NCI-H1048 (cell line): ENCODE measurements around the gene SMTN.
"Not testable (repeated sequence)": the region's sequence is repeated elsewhere in the genome, so short reads cannot be mapped to it uniquely, and the experiment has no call there.

Source experiments
- DNase-seq: peaks from one replicate; lab custom pipeline; 2025; lab: John Stamatoyannopoulos, UW

SMTN gene

DNA sequence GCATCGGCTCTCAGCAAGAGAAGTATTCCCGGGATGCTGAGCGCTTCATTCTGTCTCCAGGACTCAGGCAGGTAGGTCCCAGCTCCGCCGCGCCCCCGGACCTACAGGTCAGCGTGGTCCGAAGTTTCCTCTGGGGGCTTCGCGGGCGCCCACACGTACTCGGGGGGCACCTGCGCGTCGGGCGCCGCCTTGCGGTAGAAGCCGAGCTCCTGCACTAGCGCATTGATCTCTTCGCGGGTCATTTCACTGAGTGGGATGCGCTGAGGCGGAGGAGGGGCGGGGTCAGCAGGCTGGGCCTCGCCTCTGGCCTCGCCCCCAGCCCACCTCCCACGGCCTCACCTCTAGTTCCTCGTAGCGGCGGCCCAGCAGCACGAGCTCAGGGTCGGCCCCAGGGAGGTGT is 23.8 kb downstream of the SMTN start:
- no peak for DNase-seq

DNA sequence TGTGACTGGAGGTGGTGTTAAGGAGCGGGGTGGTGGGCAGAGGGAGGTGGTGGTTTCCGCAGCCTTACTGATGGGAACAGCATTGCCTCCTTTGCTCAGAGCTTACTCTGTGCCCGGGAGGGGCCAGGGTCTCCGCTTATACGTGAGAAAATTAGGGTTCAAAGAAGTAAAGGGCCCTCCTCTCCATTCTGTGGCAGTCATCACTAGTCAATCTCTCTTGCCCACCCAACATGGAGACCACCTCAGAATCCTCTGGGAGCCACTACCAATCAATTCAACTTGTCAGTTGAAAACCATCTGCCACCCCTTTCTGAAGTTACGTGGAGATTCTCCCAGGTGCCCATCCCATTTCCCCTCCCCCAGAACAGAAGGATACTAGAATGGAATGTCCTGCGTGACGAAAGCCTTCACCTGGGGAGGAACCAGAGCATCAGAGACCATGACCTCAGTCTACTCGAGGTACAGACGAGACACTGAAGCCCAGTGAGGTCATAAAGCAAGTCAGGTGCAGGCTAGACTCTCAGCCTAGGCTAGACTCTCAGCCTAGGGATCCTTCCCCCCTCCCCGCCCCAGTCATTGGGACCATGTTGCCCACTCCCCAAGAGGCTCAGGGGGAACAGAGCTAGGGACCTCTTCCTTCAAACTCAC is 24.3 kb downstream of the SMTN start:
- no peak for DNase-seq

DNA sequence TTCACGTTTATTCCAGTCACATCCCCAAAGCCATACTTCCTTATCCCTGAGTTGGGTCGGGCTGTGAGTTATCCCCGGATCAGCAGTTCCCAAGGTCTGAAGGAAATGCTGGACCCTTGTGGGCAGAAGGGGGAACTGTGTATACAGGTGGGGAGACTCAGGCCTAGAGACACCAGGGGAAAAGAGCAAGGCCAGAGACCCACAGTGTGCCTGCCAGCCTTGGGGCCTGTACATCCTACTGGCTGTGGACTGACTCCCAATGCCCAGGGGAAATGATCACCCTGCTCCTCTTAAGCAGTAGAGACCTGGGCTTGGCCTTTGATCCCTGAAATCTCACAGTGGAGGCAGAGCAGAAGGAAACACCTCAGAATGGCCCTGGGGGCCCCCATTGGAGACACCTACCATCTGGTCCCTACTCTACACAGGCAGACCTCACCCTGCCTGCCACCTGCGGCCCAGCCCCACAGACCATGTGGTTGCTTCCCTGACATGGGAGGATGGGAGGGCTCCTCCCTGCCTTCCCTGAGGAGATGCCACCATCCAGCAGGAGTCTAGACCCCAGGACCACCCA is 25.0 kb downstream of the SMTN start:
- DNase-seq = no peak

DNA sequence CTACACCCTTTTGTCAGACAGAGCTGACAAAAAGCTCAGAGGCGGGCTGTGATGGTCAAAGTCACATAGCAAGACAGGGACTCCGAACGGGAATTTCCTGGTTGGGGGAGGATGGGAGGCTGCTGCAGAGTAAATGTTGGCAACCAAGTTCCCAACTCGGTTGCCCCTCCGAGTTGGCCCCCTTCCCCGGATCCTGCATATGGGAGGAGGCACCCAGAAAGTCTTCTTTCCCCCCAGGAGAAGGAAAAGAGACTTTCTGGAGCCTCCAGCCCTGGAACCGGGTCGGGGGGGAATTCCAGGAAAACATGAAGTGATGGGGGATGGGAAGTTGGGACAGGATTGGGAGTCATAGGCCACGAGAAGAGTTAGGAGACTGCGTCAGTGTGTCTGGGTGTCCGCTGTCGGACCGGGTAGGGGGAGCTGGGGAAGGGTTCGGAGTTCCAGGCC is 25.6 kb downstream of the SMTN start:
- no peak for DNase-seq

DNA sequence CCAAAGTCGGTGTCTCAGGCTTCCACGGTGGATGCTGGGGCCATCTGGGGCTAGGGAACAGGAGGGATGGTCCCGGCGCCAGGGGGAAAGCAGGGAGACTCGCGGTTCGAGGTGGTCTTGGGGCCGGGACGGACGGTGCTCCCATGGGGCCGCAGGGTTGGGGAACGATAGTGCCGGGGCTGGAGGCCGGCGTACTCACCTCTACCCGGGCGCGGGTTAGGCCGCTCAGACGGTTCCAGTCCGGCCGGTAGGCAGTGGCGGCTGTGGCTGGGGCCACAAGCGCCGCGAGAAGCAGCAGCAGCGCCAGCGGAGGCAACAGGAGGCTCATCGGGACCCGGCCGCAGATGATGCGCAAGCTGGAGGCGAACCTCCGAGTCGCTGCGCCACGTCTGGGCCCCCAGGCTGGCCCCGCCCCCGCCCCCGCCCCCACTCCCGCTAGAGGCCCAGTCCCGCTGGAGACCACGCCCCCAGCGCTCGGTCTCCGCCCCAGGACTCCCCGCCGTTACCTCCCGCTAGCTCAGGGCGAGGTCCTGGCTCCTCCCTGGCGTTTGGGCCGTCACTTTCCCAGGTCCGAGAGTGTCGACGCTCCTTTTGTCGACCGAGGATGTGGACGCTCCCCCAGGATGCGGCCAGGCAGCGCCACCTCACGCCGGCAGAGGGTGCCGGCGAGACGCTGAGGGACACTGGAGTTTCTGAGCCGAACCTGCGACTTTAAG is 26.2 kb downstream of the SMTN start, which contains the start of gene SELENOM:
Gene SELENOM (minus strand): TSS at position 391 of the 716 bp plus-strand sequence. CDS start 63 bp downstream, at position 328.
- peak; percentile 93 for DNase-seq

DNA sequence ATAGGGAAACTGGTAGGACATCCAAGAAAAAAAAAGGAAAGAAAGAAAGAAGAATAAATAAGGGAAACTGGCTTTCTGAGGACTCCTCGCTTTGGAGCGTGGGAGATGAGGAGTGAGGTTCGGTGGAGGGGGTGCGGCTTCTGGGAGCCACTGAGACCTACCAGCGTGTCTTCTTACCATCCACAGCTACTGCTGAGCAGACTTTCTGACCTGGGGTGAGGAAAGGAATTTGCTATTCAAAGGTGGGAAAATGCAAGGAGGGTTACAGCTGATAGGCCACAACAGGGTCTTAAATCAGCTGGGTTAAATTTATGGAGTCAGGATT is 26.7 kb downstream of the SMTN start:
- DNase-seq = no peak

DNA sequence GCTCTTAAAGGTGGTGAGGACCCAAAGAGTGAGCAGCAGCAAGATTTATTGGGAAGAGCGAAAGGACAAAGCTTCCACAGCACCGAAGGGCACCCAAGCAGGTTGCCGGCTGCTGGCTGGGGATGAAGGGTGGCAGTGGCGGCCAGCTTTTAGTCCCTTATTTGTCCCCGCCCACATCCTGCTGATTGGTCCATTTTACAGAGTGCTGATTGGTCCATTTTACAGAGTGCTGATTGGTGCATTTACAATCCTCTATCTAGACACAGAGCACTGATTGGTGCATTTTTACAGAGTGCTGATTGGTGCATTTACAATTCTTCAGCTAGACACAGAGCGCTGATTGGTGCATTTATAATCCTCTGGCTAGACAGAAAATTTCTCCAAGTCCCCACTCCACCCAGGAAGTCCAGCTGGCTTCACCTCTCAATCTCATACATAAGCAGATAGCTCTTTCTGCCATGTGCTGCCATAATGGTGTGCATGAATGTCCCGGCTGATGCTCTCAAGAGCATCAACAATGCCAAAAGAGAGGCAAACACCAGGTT is 31.5 kb downstream of the SMTN start:
- DNase-seq = not testable (repeated sequence)

DNA sequence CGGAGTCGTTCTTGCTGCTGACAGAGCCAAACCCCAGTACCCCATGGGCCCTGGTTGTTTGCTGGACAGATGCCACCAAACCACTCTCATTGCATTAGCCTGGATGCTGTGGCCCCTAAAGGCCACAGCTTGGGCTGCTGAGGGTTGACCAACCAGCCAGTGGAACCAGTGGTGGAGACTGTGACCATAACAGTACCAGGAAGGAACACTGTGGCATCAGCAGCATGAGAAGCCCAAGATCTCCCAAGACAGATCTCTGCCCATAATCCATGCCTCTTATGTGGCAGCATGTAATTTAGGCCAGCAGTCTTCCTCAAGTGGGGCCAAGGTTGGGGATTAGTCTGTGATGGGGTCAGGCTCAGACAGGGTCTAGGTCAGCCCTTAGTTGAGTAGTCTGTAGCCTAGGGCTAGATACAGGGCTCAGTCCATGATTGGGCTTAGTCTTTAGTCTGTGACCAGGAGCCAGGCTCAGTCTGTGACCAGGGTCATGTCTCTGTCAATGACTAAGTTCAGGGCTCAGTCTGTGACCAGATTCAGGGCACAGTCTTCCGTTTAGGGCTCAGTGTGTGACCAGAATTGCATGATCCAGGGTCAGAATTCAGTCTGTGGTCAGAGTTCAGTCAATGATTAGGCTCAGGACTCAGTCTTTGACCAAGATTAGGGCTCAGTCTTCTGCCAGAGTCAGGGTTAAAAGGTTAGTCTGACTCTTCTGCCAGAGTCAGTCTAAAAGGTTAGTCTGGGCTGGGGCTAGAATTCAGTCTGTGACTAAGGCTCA is 37.1 kb downstream of the SMTN start:
- DNase-seq = no peak

DNA sequence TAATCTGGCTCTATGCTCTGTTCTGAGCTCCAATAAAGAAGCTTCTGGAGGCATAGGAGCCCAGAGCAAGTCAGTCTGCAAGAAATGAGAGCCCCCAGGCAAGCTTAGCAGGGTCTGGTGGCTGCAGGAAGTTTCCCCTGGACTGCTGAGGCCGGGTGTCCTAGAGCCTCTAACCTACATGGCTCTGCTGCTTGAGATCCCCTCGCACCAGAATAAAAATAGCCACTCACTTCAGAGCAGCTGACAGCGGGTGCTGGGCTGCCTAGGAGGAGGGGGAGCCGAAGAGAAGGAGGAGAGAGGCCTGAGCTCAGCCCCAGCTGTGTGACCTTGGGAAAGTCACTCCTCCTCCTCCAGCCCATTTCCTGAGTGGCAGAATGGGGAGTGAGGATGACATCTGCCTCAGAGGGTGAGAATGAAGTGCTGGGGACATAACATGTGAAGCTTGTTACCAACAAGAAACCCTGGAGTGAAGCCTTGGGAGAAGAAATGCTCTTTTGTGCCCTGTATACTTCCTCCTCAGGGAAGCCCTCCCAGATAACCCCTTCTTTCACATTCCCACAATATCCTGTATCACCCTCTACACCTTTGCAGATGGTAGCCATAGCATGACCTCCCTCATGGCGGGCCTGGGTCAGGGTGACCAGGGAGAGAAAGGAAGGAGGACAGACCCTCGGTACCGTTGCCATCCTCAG is 38.1 kb downstream of the SMTN start:
- no peak for DNase-seq

DNA sequence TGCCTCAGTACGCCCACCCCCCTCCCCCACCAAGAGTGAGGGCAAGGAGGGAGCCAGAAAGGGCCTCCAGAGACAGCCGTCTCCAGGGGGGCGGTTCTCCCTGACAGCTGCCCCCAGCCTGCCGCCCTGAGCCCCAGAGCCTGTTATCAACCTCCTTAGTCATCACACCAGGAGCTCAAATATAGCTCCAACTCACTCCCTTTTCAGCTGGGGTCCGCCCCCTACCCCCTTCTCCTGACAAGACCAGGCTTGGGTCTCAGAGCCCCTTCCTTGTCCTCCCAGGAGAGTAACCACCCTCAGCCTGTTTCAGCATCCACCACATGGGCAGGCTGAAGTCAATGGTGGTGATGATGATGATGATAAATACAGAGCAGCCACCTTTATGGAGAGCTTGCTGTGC is 39.1 kb downstream of the SMTN start:
- no peak for DNase-seq

DNA sequence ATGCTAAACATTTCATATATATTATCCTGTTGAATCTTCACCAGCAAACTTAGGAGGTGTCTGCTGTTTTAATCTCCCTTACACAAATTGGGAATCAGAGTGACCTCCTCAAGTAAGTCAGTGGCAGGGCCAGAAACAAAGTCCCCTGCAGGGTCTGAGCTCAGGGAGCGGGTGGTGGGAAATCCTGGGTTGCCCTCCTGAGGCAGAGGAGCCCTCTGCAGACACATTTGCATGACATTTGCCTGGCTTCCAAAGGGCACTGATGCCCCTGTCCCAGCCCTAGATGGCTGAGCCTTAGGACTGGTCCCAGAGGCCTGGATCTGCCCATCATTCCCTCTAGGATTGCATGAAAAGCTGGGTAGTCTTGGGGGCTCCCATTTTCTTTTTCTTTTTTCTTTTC is 39.5 kb downstream of the SMTN start:
- no peak for DNase-seq

DNA sequence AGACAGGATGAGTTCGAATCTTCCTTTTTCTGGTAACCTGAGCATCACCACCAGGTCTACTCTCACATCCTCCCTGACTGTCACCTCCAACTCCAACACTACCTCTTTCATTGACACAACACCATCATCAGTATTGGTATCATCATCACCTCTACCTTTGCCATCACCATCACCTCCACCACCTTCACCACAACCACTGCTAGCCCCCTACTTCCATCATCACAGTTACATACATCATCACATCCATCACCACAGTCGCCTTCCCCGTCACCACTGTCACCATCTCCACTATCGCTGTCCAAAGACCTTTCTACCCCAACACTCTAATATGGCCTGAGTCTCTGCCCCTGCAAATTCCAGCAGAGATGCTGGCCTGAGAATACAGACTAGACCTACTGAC is 40.3 kb downstream of the SMTN start:
- DNase-seq = no peak

DNA sequence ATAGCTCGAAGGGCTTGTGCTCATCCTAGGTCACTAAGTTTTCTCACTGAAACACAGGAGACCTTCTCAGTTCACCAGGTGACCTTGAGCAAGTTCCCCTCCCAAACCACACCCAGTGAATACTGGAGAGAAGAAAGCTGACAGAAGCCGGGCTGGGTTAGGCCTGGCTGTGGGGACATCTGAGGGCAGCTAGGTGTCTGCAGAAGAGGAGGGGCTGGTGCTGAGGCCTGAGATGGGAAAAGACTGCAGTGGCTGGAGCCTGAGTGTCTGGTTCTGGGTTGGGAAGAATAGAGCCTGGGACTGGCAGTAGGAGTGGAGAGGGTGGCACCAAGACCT is 41.0 kb downstream of the SMTN start:
- DNase-seq = no peak

DNA sequence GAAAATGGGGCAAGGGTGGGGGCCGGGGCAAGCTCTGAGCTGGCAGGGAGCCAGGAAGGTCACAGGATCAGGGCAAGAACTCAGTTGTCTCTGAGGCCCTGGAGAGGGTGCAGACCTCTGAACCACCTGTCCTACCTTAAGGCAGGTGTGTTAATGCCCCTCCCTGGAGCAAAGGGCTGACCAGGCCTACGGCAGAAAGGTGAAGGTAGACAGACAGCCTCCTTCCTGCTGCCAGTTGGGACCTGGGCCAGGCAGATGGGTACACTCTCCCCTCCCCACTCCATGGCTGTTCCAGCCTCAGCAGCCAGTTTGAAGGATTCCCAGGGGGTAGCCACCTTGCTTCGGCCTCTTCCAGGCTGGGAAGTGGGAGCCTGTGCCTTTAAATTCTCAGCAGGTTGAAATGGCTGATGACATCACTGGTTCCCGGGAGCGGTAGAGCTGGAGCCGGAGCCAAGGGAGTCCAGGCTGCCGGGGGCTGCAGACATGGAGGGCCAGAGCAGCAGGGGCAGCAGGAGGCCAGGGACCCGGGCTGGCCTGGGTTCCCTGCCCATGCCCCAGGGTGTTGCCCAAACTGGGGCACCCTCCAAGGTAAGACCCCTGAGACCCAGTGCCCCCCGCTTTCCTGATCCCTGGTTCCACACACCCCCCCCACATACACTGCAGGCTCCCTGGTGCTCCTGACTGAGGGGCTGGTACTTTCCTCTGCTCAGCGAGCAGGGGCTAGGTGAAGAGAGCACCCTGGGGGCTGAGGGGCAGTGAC is 41.6 kb downstream of the SMTN start, which contains the start of gene INPP5J:
Gene INPP5J (plus strand): TSS at position 435 of the 760 bp plus-strand sequence. CDS start 49 bp downstream, at position 484.
- DNase-seq = no peak

DNA sequence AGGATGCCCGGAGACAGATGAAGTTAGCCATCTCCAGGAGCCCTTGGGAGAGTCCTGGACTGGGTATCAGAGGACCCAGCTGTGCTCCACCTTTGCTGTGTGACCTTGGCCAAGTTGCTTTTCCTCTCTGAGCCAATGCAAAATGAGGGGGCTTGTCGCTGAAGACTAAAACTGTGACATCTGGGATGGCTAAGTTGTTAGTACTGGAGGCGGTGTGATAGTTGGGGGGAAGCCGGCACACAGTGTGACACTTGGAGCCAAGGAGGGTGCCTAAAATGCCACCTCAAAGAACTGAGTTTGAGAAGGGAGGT is 42.1 kb downstream of the SMTN start:
- no peak for DNase-seq

DNA sequence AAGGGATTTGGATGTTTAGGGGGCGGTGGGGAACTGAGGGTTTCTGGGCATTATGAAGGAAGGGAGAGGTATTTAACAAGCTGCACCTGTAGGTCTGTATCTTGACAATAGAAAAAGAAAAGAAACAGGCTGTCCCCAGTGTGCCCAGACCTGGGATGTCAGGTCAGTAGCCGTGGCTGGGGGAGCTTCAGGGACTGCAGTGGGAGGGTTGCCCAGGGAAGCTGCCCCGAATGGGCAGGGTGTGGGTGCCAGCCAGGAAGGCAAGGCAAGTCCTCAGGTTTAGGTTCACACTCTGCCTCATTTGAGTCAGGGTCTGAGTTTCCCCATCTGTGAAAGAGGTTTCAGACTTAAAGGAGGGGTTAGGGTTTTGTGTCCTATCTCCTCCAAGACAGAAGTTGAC is 43.2 kb downstream of the SMTN start:
- DNase-seq = no peak

DNA sequence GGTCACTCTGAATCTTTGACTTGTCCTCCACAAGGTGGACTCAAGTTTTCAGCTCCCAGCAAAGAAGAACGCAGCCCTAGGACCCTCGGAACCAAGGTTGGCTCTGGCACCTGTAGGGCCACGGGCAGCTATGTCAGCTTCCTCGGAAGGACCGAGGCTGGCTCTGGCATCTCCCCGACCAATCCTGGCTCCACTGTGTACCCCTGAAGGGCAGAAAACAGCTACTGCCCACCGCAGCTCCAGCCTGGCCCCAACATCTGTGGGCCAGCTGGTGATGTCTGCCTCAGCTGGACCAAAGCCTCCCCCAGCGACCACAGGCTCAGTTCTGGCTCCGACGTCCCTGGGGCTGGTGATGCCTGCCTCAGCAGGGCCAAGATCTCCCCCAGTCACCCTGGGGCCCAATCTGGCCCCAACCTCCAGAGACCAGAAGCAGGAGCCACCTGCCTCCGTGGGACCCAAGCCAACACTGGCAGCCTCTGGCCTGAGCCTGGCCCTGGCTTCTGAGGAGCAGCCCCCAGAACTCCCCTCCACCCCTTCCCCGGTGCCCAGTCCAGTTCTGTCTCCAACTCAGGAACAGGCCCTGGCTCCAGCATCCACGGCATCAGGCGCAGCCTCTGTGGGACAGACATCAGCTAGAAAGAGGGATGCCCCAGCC is 43.8 kb downstream of the SMTN start:
- DNase-seq = no peak

DNA sequence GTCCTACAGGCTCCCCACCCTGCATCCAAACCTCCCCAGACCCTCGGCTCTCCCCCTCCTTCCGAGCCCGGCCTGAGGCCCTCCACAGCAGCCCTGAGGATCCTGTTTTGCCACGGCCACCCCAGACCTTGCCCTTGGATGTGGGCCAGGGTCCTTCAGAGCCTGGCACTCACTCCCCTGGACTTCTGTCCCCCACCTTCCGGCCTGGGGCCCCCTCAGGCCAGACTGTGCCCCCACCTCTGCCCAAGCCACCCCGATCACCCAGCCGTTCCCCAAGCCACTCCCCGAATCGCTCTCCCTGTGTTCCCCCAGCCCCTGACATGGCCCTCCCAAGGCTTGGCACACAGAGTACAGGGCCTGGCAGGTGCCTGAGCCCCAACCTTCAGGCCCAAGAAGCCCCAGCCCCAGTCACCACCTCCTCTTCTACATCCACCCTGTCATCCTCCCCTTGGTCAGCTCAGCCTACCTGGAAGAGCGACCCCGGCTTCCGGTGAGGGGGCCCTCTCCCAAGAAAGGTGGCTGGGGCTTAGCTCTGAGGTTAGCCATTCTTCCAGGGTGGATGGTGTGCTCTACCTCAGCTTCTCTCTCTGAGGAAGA is 44.5 kb downstream of the SMTN start:
- DNase-seq = no peak

DNA sequence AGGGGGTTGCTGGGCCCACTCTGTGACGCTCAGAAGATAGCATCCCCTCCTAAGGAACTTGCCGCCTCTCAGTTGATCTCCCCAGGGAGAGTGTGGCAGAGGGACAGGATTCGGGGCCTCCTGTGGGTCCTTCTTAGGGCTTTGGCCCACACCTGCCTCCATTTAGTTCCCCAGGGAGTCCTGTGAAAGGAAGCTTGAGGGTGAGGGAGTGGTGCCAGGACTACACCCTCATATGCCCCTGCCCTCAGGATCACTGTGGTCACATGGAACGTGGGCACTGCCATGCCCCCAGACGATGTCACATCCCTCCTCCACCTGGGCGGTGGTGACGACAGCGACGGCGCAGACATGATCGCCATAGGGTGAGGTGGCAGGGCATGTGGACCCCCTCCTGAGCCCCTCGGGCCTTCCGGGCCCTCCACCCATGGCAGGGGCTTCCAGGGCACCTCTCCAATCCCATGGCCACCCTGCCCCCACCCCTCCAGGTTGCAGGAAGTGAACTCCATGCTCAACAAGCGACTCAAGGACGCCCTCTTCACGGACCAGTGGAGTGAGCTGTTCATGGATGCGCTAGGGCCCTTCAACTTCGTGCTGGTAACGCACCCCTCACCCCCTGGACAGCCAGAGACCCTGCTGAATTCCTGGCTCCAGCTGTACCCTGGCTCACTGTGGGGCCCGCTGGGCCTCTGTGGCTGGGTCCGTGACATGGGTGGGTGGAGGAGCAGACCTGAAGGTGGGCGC is 45.2 kb downstream of the SMTN start:
- no peak for DNase-seq

DNA sequence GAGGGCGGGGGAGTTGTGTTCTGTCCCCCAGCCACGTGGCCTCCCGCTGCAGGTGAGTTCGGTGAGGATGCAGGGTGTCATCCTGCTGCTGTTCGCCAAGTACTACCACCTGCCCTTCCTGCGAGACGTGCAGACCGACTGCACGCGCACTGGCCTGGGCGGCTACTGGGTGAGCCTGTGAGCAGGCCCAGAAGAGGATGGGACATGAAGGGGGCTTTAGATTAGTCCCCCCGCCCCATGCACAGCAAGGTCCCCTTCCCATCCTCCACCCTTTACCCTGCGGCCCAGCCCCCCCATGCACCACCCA is 45.7 kb downstream of the SMTN start:
- no peak for DNase-seq
